Neural cell (in vitro differentiated cells): Measurements from ENCODE around the gene HADHB. TPM values are rescaled to one million over a fixed set of nuclear protein-coding genes. Genes with fewer than 3 reads are reported as not detected.
"Not testable (repeated sequence)": the region's sequence is repeated elsewhere in the genome, so short reads cannot be mapped to it uniquely, and the experiment has no call there.

ENCODE experiments used
- H2AFZ ChIP-seq: fragments of 200-600, 300-800 bp; sonication (generic), shearing (Covaris generic); 2 replicates; pipeline ENCODE4 v1.6.0; 2014; ENCODE audit warnings: low read depth, mild to moderate bottlenecking, antibody characterized with exemption, low read length, moderate library complexity
- H3F3A ChIP-seq: fragments of 200-600 bp; shearing (Covaris generic); 2 replicates; pipeline ENCODE4 v1.6.1; 2016; ENCODE audit warnings: mild to moderate bottlenecking, moderate library complexity, mixed read lengths, antibody characterized with exemption, low read length; ENCODE audit not compliant: insufficient read depth, poor library complexity, severe bottlenecking
- H3K27ac ChIP-seq: fragments of 200-600, 300-800 bp; sonication (generic), shearing (Covaris generic); 2 replicates; pipeline ENCODE4 v1.5.1; 2014; ENCODE audit warnings: mild to moderate bottlenecking, low read length, moderate library complexity
- H3K27me3 ChIP-seq: fragments of 300-800, 200-600 bp; sonication (generic), shearing (Covaris generic); 2 replicates; pipeline ENCODE4 v1.6.0; 2014; ENCODE audit warnings: mild to moderate bottlenecking, low read depth, low read length, moderate library complexity; ENCODE audit not compliant: insufficient read depth
- H3K36me3 ChIP-seq: fragments of 300-800, 200-600 bp; sonication (generic), shearing (Covaris generic); 2 replicates; pipeline ENCODE4 v1.5.1; 2014; ENCODE audit warnings: mild to moderate bottlenecking, antibody characterized with exemption, low read length, moderate library complexity; ENCODE audit not compliant: insufficient read depth
- H3K4me2 ChIP-seq: fragments of 300-800, 200-600 bp; sonication (generic), shearing (Covaris generic); 2 replicates; pipeline ENCODE4 v1.6.0; 2014; ENCODE audit warnings: mild to moderate bottlenecking, low read length
- H3K4me3 ChIP-seq: fragments of 300-800, 200-600 bp; sonication (generic), shearing (Covaris generic); 2 replicates; pipeline ENCODE4 v1.5.1; 2014; ENCODE audit warnings: mild to moderate bottlenecking, low read length, moderate library complexity
- H3K79me2 ChIP-seq: fragments of 200-600 bp; shearing (Covaris generic); replicated peaks from 2 replicates; pipeline ENCODE4 v1.6.0; 2014; ENCODE audit warnings: mild to moderate bottlenecking, low read length, moderate library complexity; ENCODE audit not compliant: insufficient read depth
- H3K9ac ChIP-seq: fragments of 300-800, 200-600 bp; sonication (generic), shearing (Covaris generic); 2 replicates; pipeline ENCODE4 v1.6.1; 2016; ENCODE audit warnings: mild to moderate bottlenecking, low read length, mixed read lengths
- H3K9me2 ChIP-seq: fragments of 200-600 bp; shearing (Covaris generic); 2 replicates; pipeline ENCODE4 v1.6.1; 2016; ENCODE audit warnings: mild to moderate bottlenecking, low read length, mixed read lengths; ENCODE audit not compliant: insufficient read depth
- H3K9me3 ChIP-seq: fragments of 200-600, 300-800 bp; sonication (generic), shearing (Covaris generic); 2 replicates; pipeline ENCODE4 v1.6.1; 2016; ENCODE audit warnings: mild to moderate bottlenecking, mixed run types, low read length, moderate library complexity, mixed read lengths
- H4K20me1 ChIP-seq: fragments of 200-600 bp; shearing (Covaris generic); 2 replicates; pipeline ENCODE4 v1.6.1; 2016; ENCODE audit warnings: mild to moderate bottlenecking, mixed run types; ENCODE audit not compliant: insufficient read depth
- CTCF ChIP-seq: fragments of 450-650 bp; IDR thresholded peaks from 2 replicates; pipeline ENCODE4 v1.5.1; 2014; ENCODE audit warnings: antibody characterized with exemption, mild to moderate bottlenecking, moderate library complexity; ENCODE audit not compliant: poor library complexity, severe bottlenecking
- EP300 ChIP-seq: fragments of 450-650 bp; conservative IDR thresholded peaks from 2 replicates; pipeline ENCODE4 v1.6.1; 2014; ENCODE audit warnings: antibody characterized with exemption, mild to moderate bottlenecking, moderate library complexity; ENCODE audit not compliant: poor library complexity, severe bottlenecking
- EZH2 ChIP-seq: fragments of 200-600, 300-800 bp; shearing (Covaris generic), sonication (generic); IDR thresholded peaks from 2 replicates; pipeline ENCODE4 v1.6.1; 2014; ENCODE audit warnings: antibody characterized with exemption, low read length, borderline replicate concordance, mild to moderate bottlenecking; ENCODE audit not compliant: insufficient read depth, poor library complexity, severe bottlenecking
- MXI1 ChIP-seq: fragments of 450-650 bp; conservative IDR thresholded peaks from 2 replicates; pipeline ENCODE4 v1.6.1; 2014; ENCODE audit warnings: antibody characterized with exemption, mild to moderate bottlenecking; ENCODE audit not compliant: poor library complexity, severe bottlenecking
- POLR2AphosphoS5 ChIP-seq: IDR thresholded peaks from 2 replicates; pipeline ENCODE4 v1.6.1; 2012
- RAD21 ChIP-seq: fragments of 450-650 bp; conservative IDR thresholded peaks from 2 replicates; pipeline ENCODE4 v1.6.1; 2014; ENCODE audit warnings: antibody characterized with exemption, mild to moderate bottlenecking, moderate library complexity
- REST ChIP-seq: IDR thresholded peaks from 2 replicates; pipeline ENCODE4 v1.6.1; 2012; ENCODE audit warnings: borderline replicate concordance
- SMC3 ChIP-seq: fragments of 450-650 bp; conservative IDR thresholded peaks from 2 replicates; pipeline ENCODE4 v1.6.1; 2014; ENCODE audit warnings: antibody characterized with exemption, mild to moderate bottlenecking, moderate library complexity; ENCODE audit not compliant: poor library complexity
- TAF1 ChIP-seq: IDR thresholded peaks from 2 replicates; pipeline ENCODE4 v1.6.1; 2012; ENCODE audit warnings: low read depth
- polyA plus RNA-seq: library from polyadenylated mRNA; depleted of rRNA; stranded (reverse); fragments of >200 nt; gene quantifications from 2 replicates; pipeline ENCODE4 v1.2.3, GENCODE V29; 2014

The HADHB gene
- polyA plus RNA-seq, 1 donor from 2014 or later, result 30.5 TPM

- no peaks in the 10 kb centered on the region for H3K9me2 ChIP-seq
- H3F3A ChIP-seq, result no peaks in the 10 kb centered on the region
- H3K4me2 ChIP-seq, result no peak overlapping the region
- peaks cover 10% of the 10 kb centered on the region for H3K79me2 ChIP-seq
- H4K20me1 ChIP-seq, result no peaks in the 10 kb centered on the region
- H3K36me3 ChIP-seq, result peaks cover 4% of the 10 kb centered on the region
- no peaks in the 10 kb centered on the region for H3K9me3 ChIP-seq
- no peaks in the 10 kb centered on the region for H3K27me3 ChIP-seq
- H2AFZ ChIP-seq, result no peak overlapping the region
- H3K9ac ChIP-seq, result no peak overlapping the region
- TF ChIP-seq TAF1, result no peak
- TF ChIP-seq EP300, result no peak
- no peak for TF ChIP-seq EZH2
- no peak for TF ChIP-seq RAD21
- no peak for TF ChIP-seq CTCF
- TF ChIP-seq MXI1, result no peak
- TF ChIP-seq SMC3, result no peak
- TF ChIP-seq POLR2AphosphoS5, result no peak
- TF ChIP-seq REST, result no peak
- H3K4me3 ChIP-seq, result no peak overlapping the region
- no peak overlapping the region for H3K27ac ChIP-seq
Observed at GRCh38 chr2:26255759-26256384, 11.1 kb downstream of the HADHB start.

- not testable (repeated sequence) for H3K27ac ChIP-seq, H4K20me1 ChIP-seq, H3K4me2 ChIP-seq, H3K9ac ChIP-seq, H3K79me2 ChIP-seq, H3K9me3 ChIP-seq, H3K27me3 ChIP-seq, H3F3A ChIP-seq, H3K36me3 ChIP-seq, H3K9me2 ChIP-seq, H3K4me3 ChIP-seq, H2AFZ ChIP-seq
Observed at GRCh38 chr2:26258836-26259235, 14.1 kb downstream of the HADHB start.

GRCh38 chr2:26268213-26268612, 23.5 kb downstream of the HADHB start:
- no peaks in the 10 kb centered on the region for H3K9me2 ChIP-seq
- TF ChIP-seq POLR2AphosphoS5 (no peak), TAF1 (no peak), EP300 (no peak), EZH2 (no peak), MXI1 (no peak), SMC3 (no peak), RAD21 (no peak), REST (no peak), CTCF (no peak)
- no peak overlapping the region for H3K9ac ChIP-seq
- no peak overlapping the region for H3K4me2 ChIP-seq
- no peaks in the 10 kb centered on the region for H3K36me3 ChIP-seq
- H4K20me1 ChIP-seq, result no peaks in the 10 kb centered on the region
- H3K9me3 ChIP-seq, result no peaks in the 10 kb centered on the region
- H3K27me3 ChIP-seq, result no peaks in the 10 kb centered on the region
- no peaks in the 10 kb centered on the region for H3K79me2 ChIP-seq
- H3K4me3 ChIP-seq, result no peak overlapping the region
- H3K27ac ChIP-seq, result no peak overlapping the region
- H3F3A ChIP-seq, result no peaks in the 10 kb centered on the region
- H2AFZ ChIP-seq, result no peak overlapping the region
